Endothelial cell of umbilical vein (primary cell): ENCODE data around the gene SMIM38. TPM values are rescaled to one million over a fixed set of nuclear protein-coding genes. Genes with fewer than 3 reads are reported as not detected.

Source experiments
- BruUV-seq: library from RNA; stranded (reverse); fragments of 400-500 nt; replicated peaks from 2 replicates; lab custom pipeline; 2021; lab: Mats Ljungman, UMichigan
- CTCF ChIA-PET: fragments of 300-600, 350-600 bp; sonication (Branson Sonifier 250); formaldehyde crosslinking; loops from one replicate; lab custom pipeline; 2021; ENCODE audit warnings: antibody characterized with exemption, inconsistent platforms; lab: Charles Lee
- POLR2A ChIA-PET: fragments of 300-600, 350-600 bp; sonication (Branson Sonifier 250); formaldehyde crosslinking; loops from one replicate; lab custom pipeline; 2021; ENCODE audit warnings: antibody characterized with exemption, inconsistent platforms; lab: Charles Lee
- DNase-seq: peaks from one replicate; pipeline ENCODE4 v3.0.0-alpha.2; 2011; ENCODE audit warnings: low read depth, low spot score
- FAIRE-seq: peaks from 2 replicates; lab custom pipeline; 2011; peaks lifted over from hg19 to GRCh38; lab: Jason Lieb, UNC
- H2AFZ ChIP-seq: 2 replicates; pipeline ENCODE4 v1.6.0; 2012; ENCODE audit warnings: low read depth, low read length, control low read depth, inconsistent platforms
- H3K27ac ChIP-seq: 2 replicates; pipeline ENCODE4 v1.5.1; 2011; ENCODE audit warnings: low read depth, mild to moderate bottlenecking, control low read depth, low read length, moderate library complexity; ENCODE audit not compliant: insufficient read depth
- H3K27me3 ChIP-seq, 2 experiments: 2 replicates each; pipeline versions ENCODE4 v1.6.0 to v1.6.1; 2011; ENCODE audit warnings: low read length in 2 of 2, mixed read lengths in 1 of 2; ENCODE audit not compliant: control insufficient read depth in 2 of 2, insufficient read depth in 2 of 2
- H3K36me3 ChIP-seq, 2 experiments: 2 replicates in 1 of 2; 3 replicates in 1 of 2; pipeline ENCODE4 v1.5.1; 2011; ENCODE audit warnings: low read length in 2 of 2, mild to moderate bottlenecking in 1 of 2, moderate library complexity in 1 of 2; ENCODE audit not compliant: control insufficient read depth in 2 of 2, insufficient read depth in 2 of 2; ENCODE audit errors: extremely low read depth in 1 of 2
- H3K4me1 ChIP-seq: 3 replicates; pipeline ENCODE4 v1.5.1; 2011; ENCODE audit warnings: mild to moderate bottlenecking, low read length; ENCODE audit not compliant: control insufficient read depth, insufficient read depth; ENCODE audit errors: extremely low read depth
- H3K4me2 ChIP-seq: 2 replicates; pipeline ENCODE4 v1.6.1; 2011; ENCODE audit warnings: low read length, control low read depth, mixed read lengths; ENCODE audit not compliant: insufficient read depth
- H3K4me3 ChIP-seq, 3 experiments: fragments of 200-600 bp in 1 of 3; sonication (generic), shearing (Covaris generic) in 1 of 3; replicated peaks in 1 of 3; 2 replicates each; pipeline ENCODE4 v1.5.1; 2011 to 2016; ENCODE audit warnings: control low read depth in 3 of 3, low read length in 3 of 3, mild to moderate bottlenecking in 2 of 3, inconsistent platforms in 1 of 3, low read depth in 1 of 3, moderate library complexity in 1 of 3; ENCODE audit not compliant: insufficient read depth in 1 of 3
- H3K79me2 ChIP-seq: 2 replicates; pipeline ENCODE4 v1.6.0; 2012; ENCODE audit warnings: low read length, inconsistent platforms; ENCODE audit not compliant: control insufficient read depth, insufficient read depth
- H3K9ac ChIP-seq: replicated peaks from 2 replicates; pipeline ENCODE3; 2011; ENCODE audit warnings: low read length, control low read depth; ENCODE audit not compliant: insufficient read depth; ENCODE audit errors: extremely low read depth
- H3K9me1 ChIP-seq: replicated peaks from 3 replicates; pipeline ENCODE4 v1.6.0; 2011; ENCODE audit warnings: mild to moderate bottlenecking, low read length; ENCODE audit not compliant: control insufficient read depth, insufficient read depth; ENCODE audit errors: extremely low read depth
- H3K9me3 ChIP-seq: replicated peaks from 2 replicates; pipeline ENCODE4 v1.5.1; 2012; ENCODE audit warnings: low read length, inconsistent platforms; ENCODE audit not compliant: control insufficient read depth, insufficient read depth
- H4K20me1 ChIP-seq: replicated peaks from 2 replicates; pipeline ENCODE3; 2011; ENCODE audit warnings: mild to moderate bottlenecking, low read length; ENCODE audit not compliant: control insufficient read depth, insufficient read depth; ENCODE audit errors: extremely low read depth
- CTCF ChIP-seq, 2 donors: IDR thresholded peaks; 1 replicate in 1 of 2; 2 replicates in 1 of 2; pipeline ENCODE4 v1.5.1; 2011; ENCODE audit warnings: low read length in 2 of 2, mild to moderate bottlenecking in 2 of 2, moderate library complexity in 2 of 2, control low read depth in 1 of 2, inconsistent platforms in 1 of 2, low read depth in 1 of 2; ENCODE audit not compliant: insufficient read depth in 1 of 2; ENCODE audit errors: extremely low read depth in 1 of 2
- FOS ChIP-seq: IDR thresholded peaks from 2 replicates; pipeline ENCODE4 v1.6.1; 2011; ENCODE audit warnings: mild to moderate bottlenecking, low read length, moderate library complexity, borderline replicate concordance; ENCODE audit not compliant: insufficient read depth
- GATA2 ChIP-seq: IDR thresholded peaks from 2 replicates; pipeline ENCODE4 v1.7.0; 2011; ENCODE audit warnings: low read depth, mild to moderate bottlenecking, moderate library complexity, mixed read lengths, low read length; ENCODE audit not compliant: insufficient read length, insufficient read depth
- JUN ChIP-seq: IDR thresholded peaks from 2 replicates; pipeline ENCODE4 v1.6.1; 2011; ENCODE audit warnings: borderline replicate concordance, low read depth; ENCODE audit not compliant: insufficient read length, insufficient read depth
- MAX ChIP-seq: IDR thresholded peaks from 2 replicates; pipeline ENCODE4 v1.6.1; 2011; ENCODE audit not compliant: insufficient read depth, insufficient read length
- MYC ChIP-seq: IDR thresholded peaks from one replicate; pipeline ENCODE4 v1.6.1; 2011; ENCODE audit warnings: mild to moderate bottlenecking, low read depth, low read length
- POLR2A ChIP-seq: IDR thresholded peaks from 2 replicates; pipeline ENCODE4 v1.6.1; 2012; ENCODE audit warnings: low read depth, mild to moderate bottlenecking, control low read depth, low read length
- dilution Hi-C: fragments of 300-500 bp; cut with MboI; formaldehyde crosslinking; loops from one replicate; pipeline ENCODE4 v1.15.0; 2019; ENCODE audit warnings: low sequenced_read_pairs; ENCODE audit not compliant: extremely low pct_ligation_motif_present
- intact Hi-C: fragments of 100-400 bp; cut with micrococcal nuclease; formaldehyde crosslinking; loops from one replicate; pipeline ENCODE4 v1.10.0; 2022
- polyA plus RNA-seq, 4 experiments: library from polyadenylated mRNA; depleted of rRNA in 3 of 4; stranded (reverse) in 3 of 4; unstranded in 1 of 4; fragments of >200 nt; gene quantifications; 2 replicates each; pipeline versions ENCODE4 v1.2.1 to v1.2.3, GENCODE V29; 2011 to 2012; ENCODE audit warnings: missing spikeins in 1 of 4
- total RNA-seq: library from RNA; stranded (reverse); gene quantifications from 2 replicates; pipeline ENCODE4 v1.2.3, GENCODE V29; 2021

The SMIM38 gene
- total and polyA plus RNA-seq, 2 donors (not counting 3 experiments of a cell fraction or from before 2014, with no cell fraction given): 0.03 TPM; not detected in 1

- no peaks in the 10 kb centered on the region for H4K20me1 ChIP-seq
- no peak overlapping the region for H3K4me2 ChIP-seq
- no peaks in the 10 kb centered on the region for H3K79me2 ChIP-seq
- POLR2A ChIA-PET: no interaction called here
- no peak overlapping the region for H3K27ac ChIP-seq
- no peaks in the 10 kb centered on the region for H3K9me3 ChIP-seq
- no peaks in the 10 kb centered on the region for H3K36me3 ChIP-seq
- no peaks in the 10 kb centered on the region for H3K4me1 ChIP-seq
- CTCF ChIA-PET: no interaction called here
- TF ChIP-seq MYC (no peak), GATA2 (no peak), MAX (no peak), FOS (no peak), POLR2A (no peak), JUN (no peak), CTCF (IDR thresholded peaks at IDR 0.05; ENCODE audit: extremely low read depth in 1 of 2, insufficient read depth in 1 of 2, low read depth in 1 of 2, low read length in 2 of 2) (no peak)
- dilution Hi-C loops: no loop called here
- H3K9ac ChIP-seq: no peak overlapping the region
- no peak overlapping the region for H2AFZ ChIP-seq
- H3K4me3 ChIP-seq: no peak overlapping the region
- no peaks in the 10 kb centered on the region for H3K9me1 ChIP-seq
- DNase-seq: no peak
- intact Hi-C loops: no loop called here
- no TSS peak for BruUV-seq
- FAIRE-seq: no peak
- peaks cover 11 to 14% of the 10 kb centered on the region in 2 experiments for H3K27me3 ChIP-seq
Measured at GRCh38 chr11:69203901-69204245, 48.1 kb downstream of the SMIM38 start.
